ENCODE results near the gene TMEM121B. TPM values are rescaled to one million over a fixed set of nuclear protein-coding genes. Genes with fewer than 3 reads are reported as not detected.

Gene TMEM121B
- total RNA-seq, 2 experiments from 2014 or later = 0.15 to 0.32 TPM

- H2AFZ ChIP-seq (ENCODE audit: low read length) = no peak overlapping the region
- no peak overlapping the region for H3K27ac ChIP-seq (ENCODE audit: low read depth, low read length, poor library complexity, severe bottlenecking)
- H3K4me3 ChIP-seq (ENCODE audit: low read depth, low read length, poor library complexity, severe bottlenecking) = no peak overlapping the region
- H3K36me3 ChIP-seq (ENCODE audit: insufficient read depth, low read length) = no peaks in the 10 kb centered on the region
- DNase-seq (ENCODE audit: low spot score) = no peak
- H3K4me2 ChIP-seq (ENCODE audit: low read length) = no peak overlapping the region
- intact Hi-C loops (cut with micrococcal nuclease; ENCODE audit: unreplicated experiment) = no loop called here
- peaks cover 40% of the 10 kb centered on the region for H3K4me1 ChIP-seq (ENCODE audit: insufficient read depth, low read length, poor library complexity, severe bottlenecking)
- BruUV-seq (replicated peaks) = no TSS peak
- ChIA-PET POLR2A (interaction anchor here (1.3 kb wide), 1 partner anchor 13 kb away, joined by 3 read pairs; no protein-coding TSS in a partner anchor), CTCF (ENCODE audit: unreplicated experiment) (no interaction called here)
- no peaks in the 10 kb centered on the region for H3K9me2 ChIP-seq (ENCODE audit: insufficient read depth, low read length)
- peaks cover 5% of the 10 kb centered on the region; the same call in 1 of the 2 replicates for H4K20me1 ChIP-seq (ENCODE audit: insufficient read depth, low read length)
- TF ChIP-seq EZH2phosphoT487 (IDR thresholded peaks at IDR 0.05; ENCODE audit: borderline replicate concordance, low read depth, low read length) (no peak), CTCF (conservative IDR thresholded peaks at IDR 0.05; ENCODE audit: low read length) (no peak)
- H3K79me2 ChIP-seq (ENCODE audit: insufficient read depth, low read depth, low read length) = no peaks in the 10 kb centered on the region
- no peaks in the 10 kb centered on the region for H3K9me3 ChIP-seq (ENCODE audit: low read length)
These were observed 37.9 kb downstream of the TMEM121B start for GRCh38 chr22:17083255-17083654.

GRCh38 chr22:17079572-17079971, 41.6 kb downstream of the TMEM121B start:
- H3K79me2 ChIP-seq (ENCODE audit: insufficient read depth, low read depth, low read length) = no peaks in the 10 kb centered on the region
- peaks cover 8% of the 10 kb centered on the region for H3K4me1 ChIP-seq (ENCODE audit: insufficient read depth, low read length, poor library complexity, severe bottlenecking)
- no peak overlapping the region for H2AFZ ChIP-seq (ENCODE audit: low read length)
- no peak overlapping the region for H3K4me2 ChIP-seq (ENCODE audit: low read length)
- no peak overlapping the region for H3K4me3 ChIP-seq (ENCODE audit: low read depth, low read length, poor library complexity, severe bottlenecking)
- ChIA-PET POLR2A (interaction anchor here (0.5 to 0.7 kb wide), 2 partner anchors 39 to 179 kb away, joined by 3 read pairs; no protein-coding TSS in a partner anchor), CTCF (ENCODE audit: unreplicated experiment) (no interaction called here)
- no peaks in the 10 kb centered on the region for H3K9me3 ChIP-seq (ENCODE audit: low read length)
- H3K27ac ChIP-seq (ENCODE audit: low read depth, low read length, poor library complexity, severe bottlenecking) = no peak overlapping the region
- H3K9me2 ChIP-seq (ENCODE audit: insufficient read depth, low read length) = no peaks in the 10 kb centered on the region
- no peaks in the 10 kb centered on the region for H3K36me3 ChIP-seq (ENCODE audit: insufficient read depth, low read length)
- TF ChIP-seq CTCF (conservative IDR thresholded peaks at IDR 0.05; ENCODE audit: low read length) (no peak), EZH2phosphoT487 (IDR thresholded peaks at IDR 0.05; ENCODE audit: borderline replicate concordance, low read depth, low read length) (no peak)
- intact Hi-C loops (cut with micrococcal nuclease; ENCODE audit: unreplicated experiment) = loop anchor here (10.0 kb wide), 1 partner anchor 125 kb away; no protein-coding TSS in a partner anchor
- no peak for DNase-seq (ENCODE audit: low spot score)
- BruUV-seq (replicated peaks) = no TSS peak
- H4K20me1 ChIP-seq (ENCODE audit: insufficient read depth, low read length) = no peaks in the 10 kb centered on the region

GRCh38 chr22:17077255-17077654, 43.9 kb downstream of the TMEM121B start:
- no peak for DNase-seq (ENCODE audit: low spot score)
- Histone ChIP-seq H2AFZ (ENCODE audit: low read length) (no peak overlapping the region), H3K27ac (ENCODE audit: low read depth, low read length, poor library complexity, severe bottlenecking) (no peak overlapping the region), H4K20me1 (ENCODE audit: insufficient read depth, low read length) (no peaks in the 10 kb centered on the region), H3K4me3 (ENCODE audit: low read depth, low read length, poor library complexity, severe bottlenecking) (no peak overlapping the region), H3K36me3 (ENCODE audit: insufficient read depth, low read length) (no peaks in the 10 kb centered on the region), H3K9me2 (ENCODE audit: insufficient read depth, low read length) (no peaks in the 10 kb centered on the region), H3K9me3 (ENCODE audit: low read length) (no peaks in the 10 kb centered on the region), H3K4me1 (ENCODE audit: insufficient read depth, low read length, poor library complexity, severe bottlenecking) (no peaks in the 10 kb centered on the region), H3K79me2 (ENCODE audit: insufficient read depth, low read depth, low read length) (no peaks in the 10 kb centered on the region), H3K4me2 (ENCODE audit: low read length) (no peak overlapping the region)
- intact Hi-C loops (cut with micrococcal nuclease; ENCODE audit: unreplicated experiment) = loop anchor here (10.0 kb wide), 1 partner anchor 128 kb away; no protein-coding TSS in a partner anchor
- BruUV-seq (replicated peaks) = no TSS peak
- no peak for TF ChIP-seq EZH2phosphoT487 (IDR thresholded peaks at IDR 0.05; ENCODE audit: borderline replicate concordance, low read depth, low read length)
- no peak for TF ChIP-seq CTCF (conservative IDR thresholded peaks at IDR 0.05; ENCODE audit: low read length)
- POLR2A ChIA-PET = interaction anchor here (0.6 to 1.4 kb wide), 2 partner anchors 80 to 412 kb away, joined by 3 read pairs; no protein-coding TSS in a partner anchor
- CTCF ChIA-PET (ENCODE audit: unreplicated experiment) = no interaction called here

Data from OCI-LY7 (cell line).